Stimulated activated CD8-positive, alpha-beta memory T cell treated with anti-CD3 and anti-CD28 coated beads, Interleukin-2, amount 100 ng/mL, for 1 hour (primary cell): ENCODE data around the gene ACACA.
"Not testable (repeated sequence)": the region's sequence is repeated elsewhere in the genome, so short reads cannot be mapped to it uniquely, and the experiment has no call there.

Experiments
- DNase-seq, 2 donors: peaks; one replicate each; pipeline ENCODE4 v3.0.0-alpha.2; 2020; ENCODE audit warnings: low read depth in 2 of 2

Gene ACACA

DNA sequence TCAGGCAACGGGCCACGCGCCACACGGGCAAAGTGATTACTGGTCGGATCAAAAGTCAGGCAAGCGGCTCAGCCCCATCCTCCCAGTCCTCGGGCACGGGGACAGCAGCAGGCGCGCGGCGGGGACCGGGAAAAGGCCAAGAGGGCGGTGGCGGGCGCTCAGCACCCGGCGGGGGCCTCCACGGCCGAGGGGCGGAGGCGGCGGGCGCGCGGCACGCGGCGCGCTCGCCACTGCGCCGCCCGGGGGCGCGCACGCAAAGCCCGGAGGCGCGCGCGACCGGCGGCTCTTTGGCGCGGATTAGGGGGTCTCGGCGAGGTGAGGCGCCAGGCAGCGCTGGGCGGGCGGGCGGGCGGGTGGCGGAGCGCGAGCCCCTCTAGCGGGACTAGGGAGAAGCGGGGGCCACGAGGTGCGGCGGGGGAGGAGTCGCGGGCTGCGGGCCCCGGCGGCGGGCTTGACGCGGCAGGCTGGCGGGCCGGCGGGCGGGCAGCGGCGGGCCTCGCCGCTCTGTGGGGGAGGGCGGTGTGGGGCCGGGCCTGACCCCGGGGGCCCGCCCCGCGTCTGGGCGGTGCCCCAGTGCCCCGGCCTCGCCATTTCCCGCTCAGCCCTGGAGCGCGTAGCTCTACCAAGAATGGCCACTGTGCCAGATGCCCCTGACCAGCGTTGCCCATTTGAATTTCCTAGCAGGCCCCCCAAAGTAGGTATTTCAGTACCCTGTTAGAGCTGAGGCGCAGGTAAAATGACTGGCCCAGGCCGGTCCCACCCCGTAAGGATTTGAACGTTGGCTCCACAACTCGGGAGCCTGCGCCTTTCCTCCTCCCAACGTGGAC, at the start of gene ACACA, which contains the start of gene TADA2A:
ACACA (minus strand) TSS at position 202 of the 827 bp plus-strand sequence. CDS start 537 bp downstream, outside the sequence.
TADA2A (plus strand) TSS at position 252 of the 827 bp plus-strand sequence. CDS start 4,480 bp downstream, outside the sequence.
- peak; percentile 51 to 56 for DNase-seq

DNA sequence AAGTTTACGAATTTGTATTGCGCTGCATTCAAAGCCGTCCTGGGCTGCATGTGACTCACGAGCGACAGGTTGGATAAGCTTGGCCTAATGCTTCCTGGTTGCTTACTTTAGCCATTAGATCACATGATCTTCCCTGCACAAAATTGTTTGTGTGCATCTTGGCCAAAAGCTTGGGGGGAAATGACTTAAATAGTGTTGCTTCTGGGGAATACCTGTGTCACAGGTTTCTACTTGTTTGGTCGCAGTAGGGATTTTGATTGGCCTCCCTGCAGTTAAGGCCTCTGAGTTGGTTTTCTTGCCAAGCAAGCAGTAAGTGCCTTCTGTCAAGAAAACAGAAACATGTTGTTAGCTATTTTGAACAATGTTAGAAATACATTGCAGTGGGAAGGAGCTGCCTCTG, 43.5 kb upstream of the ACACA start:
- no peak for DNase-seq

DNA sequence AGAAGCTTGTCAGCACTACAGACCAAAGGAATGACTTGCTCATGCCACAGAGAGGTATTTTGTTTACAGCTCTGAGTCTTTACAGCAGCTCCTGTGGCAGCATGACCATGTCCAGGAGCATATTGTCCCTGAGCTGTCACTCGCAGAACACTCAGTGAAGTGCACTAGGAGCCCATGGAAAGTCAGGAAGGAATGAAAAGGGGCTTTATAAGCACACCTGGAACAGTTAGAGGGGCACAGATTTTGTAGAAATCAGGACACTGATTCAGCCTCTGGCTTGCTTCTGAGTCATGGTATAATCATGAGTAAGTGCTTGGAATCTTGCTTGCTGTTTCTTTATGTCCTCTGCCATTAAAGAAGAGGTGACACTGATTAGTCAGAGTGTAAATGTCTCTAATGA, 41.0 kb upstream of the ACACA start:
- DNase-seq, result no peak

DNA sequence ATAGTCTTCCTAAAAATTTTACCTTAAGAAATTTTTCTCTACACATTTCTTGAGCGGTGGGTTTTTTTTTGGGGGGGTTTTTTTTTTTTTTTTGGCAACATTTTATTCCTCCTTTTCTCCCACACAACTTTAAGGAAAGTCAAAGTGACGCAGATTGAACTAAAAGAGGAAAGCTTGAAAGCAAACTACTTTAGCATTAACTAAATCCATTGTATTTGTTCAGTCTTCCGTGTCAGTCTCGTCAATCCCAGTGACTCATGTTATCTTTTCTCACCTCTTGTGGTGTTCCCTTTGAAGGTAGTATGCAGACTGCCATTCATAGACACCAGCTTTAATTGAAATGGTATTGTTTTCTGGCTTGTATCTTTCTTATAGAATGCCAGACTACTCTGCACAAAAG, 39.4 kb upstream of the ACACA start:
- no peak for DNase-seq

DNA sequence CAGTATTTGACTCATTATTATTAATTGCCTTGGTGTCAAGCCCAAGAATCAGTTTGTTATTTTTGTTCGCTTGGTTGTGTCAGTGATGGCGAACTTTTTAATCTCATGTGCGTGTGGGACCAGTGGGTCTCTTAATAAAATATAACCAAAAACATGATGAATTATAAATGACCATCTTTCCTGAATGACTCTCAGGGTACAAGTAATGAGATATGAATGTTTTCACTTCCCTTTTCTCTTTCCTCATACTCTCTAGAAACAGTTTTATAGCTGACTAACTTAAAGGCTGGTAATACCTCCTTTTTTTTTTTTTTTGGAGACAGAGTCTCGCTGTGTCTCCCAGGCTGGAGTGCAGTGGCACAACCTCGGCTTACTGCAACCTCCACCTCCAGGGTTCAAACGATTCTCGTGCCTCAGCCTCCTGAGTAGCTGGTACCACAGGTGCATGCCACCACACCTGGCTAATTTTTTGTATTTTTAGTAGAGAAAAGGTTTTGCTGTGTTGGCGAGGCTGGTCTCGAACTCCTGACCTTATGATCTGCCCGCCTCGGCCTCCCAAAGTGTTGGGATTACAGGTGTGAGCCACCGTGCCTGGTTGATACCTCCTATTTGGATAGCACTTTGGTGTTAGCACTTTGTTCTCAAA, 34.9 kb upstream of the ACACA start:
- DNase-seq, result not testable (repeated sequence)

DNA sequence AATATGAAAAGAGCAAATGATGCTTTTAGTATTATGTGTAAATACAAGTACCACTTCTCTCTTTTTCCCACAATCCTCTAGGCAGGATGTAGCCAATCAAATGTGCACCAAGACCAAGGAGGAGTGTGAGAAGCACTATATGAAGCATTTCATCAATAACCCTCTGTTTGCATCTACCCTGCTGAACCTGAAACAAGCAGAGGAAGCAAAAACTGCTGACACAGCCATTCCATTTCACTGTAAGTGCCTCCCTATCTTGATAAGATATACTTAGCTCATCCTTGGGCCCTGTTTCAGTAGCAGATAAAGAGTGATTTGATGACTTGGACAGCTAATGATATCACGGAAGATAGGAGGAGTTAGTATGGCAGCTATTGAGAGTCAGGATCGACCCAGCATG, 33.8 kb upstream of the ACACA start:
- no peak for DNase-seq

DNA sequence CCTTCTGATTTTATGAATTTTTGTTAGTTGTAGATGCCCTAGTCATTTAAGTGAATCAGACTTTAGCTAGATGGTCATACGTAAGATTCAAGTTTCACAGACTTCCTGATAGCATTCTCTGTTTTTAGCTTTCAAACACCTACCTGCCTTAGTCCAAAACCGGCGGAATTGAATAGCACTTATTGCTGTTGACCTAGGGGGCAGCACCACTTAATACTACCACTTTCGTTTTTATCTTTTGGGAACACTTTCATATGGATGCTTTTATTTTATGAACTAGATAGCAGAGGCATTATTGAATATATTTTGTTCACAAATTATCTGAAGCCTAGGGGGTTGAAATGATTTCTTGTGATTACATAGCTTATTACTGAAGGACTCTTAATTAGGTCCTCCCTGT, 31.5 kb upstream of the ACACA start:
- no peak for DNase-seq

DNA sequence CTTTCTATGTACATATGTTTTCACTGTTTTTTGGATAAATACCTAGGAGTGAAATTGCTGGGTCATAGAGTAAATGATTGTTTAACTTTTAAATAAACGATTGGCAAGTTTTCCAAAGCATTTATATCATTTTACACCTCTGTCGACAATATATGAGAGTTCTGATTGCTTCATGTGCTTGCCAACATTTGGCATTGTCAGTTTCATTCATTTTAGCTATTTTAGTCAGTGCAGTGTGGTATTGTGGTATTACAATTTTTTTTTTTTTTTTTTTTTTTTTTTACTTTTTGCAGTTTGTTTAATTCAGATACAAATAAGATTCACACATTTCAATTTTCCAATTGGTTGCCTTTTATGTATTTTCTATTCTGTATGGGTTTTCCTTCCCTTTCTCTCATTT, 26.0 kb upstream of the ACACA start:
- DNase-seq, result no peak

DNA sequence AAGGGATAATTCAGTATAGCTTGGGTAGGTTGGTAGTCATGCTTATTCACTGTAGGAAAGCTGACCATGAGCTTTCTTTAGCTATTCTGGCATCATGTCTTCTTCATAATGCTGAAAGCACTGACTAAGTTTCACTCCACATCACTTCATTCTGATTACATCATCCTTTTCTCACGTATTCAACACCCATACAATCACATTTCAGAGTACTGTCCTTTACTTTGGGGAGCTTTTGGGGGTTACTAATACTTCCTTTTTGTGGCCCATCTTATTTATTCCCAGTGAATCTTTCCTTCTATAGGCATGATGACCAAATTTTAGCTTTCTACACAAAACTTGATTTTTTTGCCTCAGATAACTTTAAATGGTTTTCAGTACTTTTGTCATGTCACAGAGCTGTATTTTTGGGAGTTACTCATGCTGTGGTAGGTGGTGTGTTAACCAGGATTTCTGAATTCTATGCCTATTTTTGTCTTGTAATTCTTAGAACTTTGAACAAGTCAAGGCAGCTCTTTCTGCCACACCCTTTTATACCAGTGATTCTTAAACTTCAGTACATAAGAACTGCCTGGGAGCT, 23.5 kb upstream of the ACACA start:
- no peak for DNase-seq

DNA sequence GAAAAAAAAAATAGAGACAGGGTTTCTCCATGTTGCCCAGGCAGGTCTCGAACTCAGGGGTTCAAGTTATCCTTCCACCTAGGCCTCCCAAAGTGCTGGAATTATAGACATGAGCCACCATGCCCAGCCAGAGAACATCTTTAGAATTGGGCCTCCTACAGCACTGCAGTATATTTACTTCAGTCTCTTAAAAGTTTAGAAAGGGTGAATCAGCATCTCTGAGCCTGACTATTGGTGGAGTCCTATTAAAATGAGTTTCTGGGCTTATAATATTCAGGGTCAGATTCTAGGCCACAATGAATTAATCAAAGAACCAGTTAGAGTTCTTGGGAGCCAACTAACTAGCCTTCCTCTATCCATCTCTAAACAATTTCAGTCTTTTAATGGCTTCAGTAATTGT, 22.8 kb upstream of the ACACA start:
- DNase-seq, result no peak

DNA sequence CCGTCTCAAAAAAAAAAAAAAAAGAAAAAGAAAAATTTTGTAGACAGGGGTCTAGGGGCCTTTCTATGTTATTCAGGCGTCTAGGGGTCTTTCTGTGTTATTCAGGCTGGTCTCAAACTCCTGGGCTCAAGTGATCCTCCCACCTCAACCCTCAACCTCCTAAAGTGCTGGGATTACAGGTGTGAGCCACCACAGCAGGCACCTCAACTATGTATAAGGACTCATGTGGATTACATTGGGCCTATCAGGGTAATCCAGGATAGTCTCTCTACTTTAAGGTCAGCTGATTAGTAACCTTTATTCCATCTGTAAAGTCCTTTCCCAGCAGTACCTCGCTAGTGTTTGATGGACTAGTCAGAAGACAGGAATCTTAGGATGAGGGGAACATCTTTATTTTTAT, 22.4 kb upstream of the ACACA start:
- DNase-seq, result no peak

DNA sequence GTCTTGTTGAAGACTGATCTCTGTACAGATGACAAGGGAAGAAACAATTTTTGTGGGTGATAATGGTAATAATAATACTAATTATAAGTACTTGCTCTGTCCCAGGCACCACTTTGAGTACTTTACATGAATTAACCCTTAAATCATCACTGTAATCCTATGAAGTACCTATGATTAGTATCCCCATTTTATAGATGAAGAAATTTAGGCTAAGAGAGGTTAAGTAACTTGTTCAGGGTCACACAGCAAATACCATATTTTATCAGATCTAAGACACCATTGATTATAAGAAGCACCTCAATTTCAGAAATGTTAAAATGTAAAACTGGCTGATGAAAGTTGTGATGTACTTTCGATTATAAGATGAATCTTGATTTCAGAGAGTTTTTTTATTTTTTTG, 18.6 kb upstream of the ACACA start:
- no peak for DNase-seq

DNA sequence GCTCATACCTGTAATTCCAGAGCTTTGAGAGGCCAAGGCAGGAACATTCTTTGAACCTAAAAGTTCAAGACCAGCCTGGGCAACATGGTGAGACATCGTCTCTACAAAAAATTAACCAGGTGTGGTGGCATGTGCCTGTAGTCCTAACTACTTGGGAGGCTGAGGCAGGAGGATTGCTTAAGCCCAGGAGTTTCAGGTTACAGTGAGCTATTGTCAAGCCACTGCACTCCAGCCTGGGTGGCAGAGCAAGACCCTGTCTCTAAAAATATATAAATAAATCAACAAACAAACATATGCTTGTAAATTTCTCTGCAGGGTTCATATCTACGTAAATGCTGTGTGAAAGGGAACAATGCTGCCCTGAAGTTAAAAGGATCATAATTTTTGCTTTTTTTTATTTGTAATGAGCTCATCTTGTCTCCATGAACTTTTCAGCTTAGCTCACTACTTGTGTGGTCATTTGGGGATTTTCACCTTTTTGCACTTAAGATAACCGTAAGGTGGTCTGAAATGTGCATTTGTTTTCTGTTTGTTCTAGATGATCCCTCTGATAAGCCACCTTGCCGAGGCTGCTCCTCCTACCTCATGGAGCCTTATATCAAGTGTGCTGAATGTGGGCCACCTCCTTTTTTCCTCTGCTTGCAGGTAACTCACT, 16.5 kb upstream of the ACACA start:
- DNase-seq, result no peak

DNA sequence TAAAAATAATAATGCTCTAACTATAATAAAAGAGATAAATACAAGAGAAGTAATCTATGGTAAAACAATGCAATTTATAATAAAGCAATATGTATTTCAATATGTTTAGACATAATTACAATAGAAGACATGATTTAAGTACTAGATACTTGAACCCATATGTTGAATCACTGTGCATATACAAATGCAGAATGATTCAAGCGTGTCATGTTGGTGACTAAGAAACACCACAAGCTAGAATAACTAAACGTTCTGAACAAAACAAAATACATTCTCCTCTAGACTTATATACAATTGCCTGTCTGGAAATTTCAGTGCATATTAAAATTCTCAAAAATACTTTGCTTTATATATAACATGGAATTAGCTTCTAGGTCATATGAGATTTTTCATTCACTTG, 11.2 kb upstream of the ACACA start:
- no peak for DNase-seq

DNA sequence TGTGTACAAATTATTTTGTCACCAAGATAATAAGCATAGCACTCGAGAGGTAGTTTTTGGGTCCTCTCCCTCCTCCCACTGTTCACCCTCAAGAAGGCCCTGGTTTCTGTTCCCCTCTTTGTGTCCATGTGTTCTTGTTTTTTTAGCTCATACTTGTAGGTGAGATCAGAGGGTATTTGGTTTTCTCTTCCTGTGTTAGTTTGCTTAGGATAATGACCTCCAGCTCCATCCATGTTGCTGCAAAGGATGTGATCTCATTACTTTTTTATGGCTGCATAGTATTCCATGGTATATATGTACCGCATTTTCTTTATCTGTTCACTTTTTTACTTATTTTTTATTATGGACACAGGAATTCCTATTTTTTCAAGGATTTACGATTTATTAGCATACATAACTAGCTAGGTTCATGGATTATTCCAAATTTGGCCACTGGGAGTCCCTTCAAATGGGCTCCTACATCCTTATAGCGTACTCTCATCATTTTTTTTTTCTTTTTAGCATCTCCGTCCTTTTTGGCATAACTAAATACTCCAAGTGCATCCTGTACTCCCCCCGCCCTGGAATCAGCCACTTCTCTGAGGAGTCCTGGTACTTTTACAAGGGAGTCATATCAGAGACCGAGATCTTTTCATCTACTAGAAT, 7.4 kb upstream of the ACACA start:
- no peak for DNase-seq

DNA sequence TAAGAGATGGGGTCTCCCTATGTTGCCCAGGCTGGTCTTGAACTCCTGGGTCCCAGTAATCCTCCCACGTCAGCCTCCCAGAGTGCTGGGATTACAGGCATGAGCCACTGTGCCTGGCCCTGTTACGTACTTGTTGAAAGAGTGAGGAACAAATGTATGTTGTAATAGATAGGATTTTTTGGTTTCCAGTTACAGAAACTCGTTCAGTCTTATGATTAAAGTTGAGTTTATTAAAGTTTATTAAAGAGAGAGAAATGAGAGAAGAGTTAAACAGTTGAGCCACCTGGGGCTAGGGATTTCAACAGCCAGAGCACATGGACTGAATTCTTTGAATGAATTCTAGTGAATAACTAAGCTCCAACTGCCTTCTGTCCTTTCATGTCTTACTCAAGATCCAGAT, 3.7 kb upstream of the ACACA start:
- DNase-seq, result no peak

DNA sequence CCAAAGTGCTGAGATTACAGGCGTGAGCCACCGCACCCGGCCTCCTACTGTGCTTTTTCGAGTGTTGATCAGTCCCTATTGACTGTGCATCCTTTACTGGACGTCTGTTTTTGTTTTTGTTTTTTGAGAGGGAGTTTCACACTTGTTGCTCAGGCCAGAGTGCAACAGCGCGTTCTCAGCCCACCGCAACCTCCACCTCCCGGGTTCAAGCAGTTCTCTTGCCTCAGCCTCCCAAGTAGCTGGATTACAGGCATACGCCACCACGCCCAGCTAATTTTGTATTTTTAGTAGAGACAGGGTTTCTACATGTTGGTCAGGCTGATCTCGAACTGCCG, 1.5 kb upstream of the ACACA start:
- DNase-seq, result not testable (repeated sequence)

DNA sequence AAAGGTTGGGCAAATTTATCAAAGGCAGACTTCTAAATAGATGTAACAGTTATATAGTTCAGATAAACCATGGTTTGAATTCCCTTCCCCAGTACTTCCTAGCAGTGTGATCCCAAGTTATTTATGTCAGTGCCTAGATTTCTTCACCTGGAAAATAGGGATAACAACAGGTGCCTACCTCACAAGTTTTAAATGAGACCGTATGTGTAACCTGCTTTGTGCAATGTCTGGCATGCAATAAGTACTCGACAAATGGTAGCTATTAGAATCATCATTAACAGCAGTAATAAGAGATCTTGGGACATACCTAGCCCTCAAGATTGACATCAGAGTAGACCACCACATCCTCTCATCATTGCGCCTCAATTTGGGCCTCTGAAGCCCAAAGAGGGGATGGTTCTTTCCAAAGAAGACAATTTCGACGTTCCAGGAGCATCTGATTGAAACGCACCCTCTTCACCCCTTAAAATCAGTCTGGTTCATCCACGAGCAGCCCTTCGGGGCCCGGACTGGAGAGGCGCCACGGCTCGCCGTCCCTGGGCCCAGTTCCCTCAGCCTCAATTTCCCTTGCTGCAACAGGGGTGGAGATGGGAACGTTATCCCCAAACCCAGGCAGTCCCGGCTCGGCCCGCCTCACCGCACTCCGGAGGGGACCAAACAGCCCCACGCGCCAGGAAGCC, 541 bp downstream of the ACACA start:
- DNase-seq, result no peak

DNA sequence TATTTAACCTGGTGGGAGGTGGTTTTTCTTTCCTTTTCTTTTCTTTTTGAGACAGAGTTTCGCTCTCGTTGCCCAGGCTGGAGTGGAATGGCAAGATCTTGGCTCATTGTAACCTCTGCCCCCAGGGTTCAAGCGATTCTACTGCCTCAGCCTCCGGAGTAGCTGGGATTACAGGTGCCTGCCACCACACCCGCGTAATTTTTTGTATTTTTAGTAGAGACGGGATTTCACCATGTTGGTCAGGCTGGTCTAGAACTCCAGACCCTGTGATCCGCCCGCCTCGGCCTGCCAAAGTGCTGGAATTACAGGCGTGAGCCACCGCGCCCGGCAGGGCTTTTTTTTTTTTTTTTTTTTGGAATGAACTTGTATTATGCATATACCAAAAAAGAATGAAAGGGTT, 1.1 kb downstream of the ACACA start:
- DNase-seq, result not testable (repeated sequence)

DNA sequence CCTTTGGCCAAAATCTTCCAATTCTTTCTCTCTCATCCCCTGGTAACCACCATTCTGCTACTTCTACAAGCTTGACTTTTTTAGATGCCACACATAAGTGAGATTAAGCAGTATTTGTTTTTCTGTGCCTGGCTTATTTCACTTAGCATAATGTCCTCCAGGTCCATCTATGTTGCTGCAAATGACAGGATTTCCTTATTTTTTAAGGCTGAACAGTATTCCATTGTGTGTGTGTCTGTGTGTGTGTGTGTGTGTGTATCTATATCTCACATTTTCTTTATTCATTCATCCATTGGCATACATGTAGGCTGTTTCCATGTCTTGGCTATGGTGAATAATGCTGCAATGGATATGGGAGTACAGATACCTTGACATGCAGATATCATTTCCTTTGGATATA, 6.1 kb downstream of the ACACA start:
- no peak for DNase-seq

DNA sequence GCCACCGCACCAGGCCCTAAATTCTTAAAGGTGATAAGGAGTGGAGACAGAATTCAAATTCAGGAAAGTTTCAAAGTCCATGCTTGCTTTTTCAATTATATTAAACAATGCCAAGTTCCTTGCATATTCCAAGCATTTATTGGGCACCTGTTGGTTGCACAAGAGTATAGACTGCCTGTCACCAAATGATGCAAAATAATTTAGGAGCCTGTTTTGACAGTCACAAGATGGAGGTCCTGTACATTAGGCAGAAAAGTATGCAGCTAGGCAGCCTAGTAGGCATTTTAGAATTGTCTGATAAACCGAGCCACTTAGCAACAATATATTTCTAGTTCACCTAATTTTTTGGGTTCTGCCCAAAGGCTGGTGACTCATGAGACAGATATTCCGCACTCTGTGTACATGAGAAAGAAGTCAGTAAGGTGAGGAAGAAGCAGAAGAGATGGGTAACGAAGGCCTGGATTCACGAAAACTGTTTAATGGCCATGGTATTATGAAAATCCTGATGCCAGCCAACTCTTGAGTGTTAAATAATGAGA, 7.3 kb downstream of the ACACA start:
- DNase-seq, result no peak
